Tibial artery (tissue), 4 donors: ENCODE results near the gene IRF2.

Experiments used
- DNase-seq, 2 donors: peaks; one replicate each; pipeline ENCODE4 v3.0.0-alpha.2; 2019
- H3K27ac ChIP-seq, 2 donors: fragments of 200-600 bp; sonication (generic) in 1 of 2; 1 replicate in 1 of 2; 2 replicates in 1 of 2; pipeline ENCODE4 v1.5.1; 2018 to 2019; ENCODE audit warnings: mild to moderate bottlenecking in 1 of 2
- H3K27me3 ChIP-seq, 2 donors: fragments of 200-600 bp; sonication (generic) in 1 of 2; one replicate each; pipeline versions ENCODE4 v1.5.1 to v1.6.0; 2016 to 2019
- H3K36me3 ChIP-seq, 3 donors: fragments of 200-600 bp; sonication (generic) in 2 of 3; one replicate each; pipeline ENCODE4 v1.5.1; 2016 to 2019; ENCODE audit warnings: mild to moderate bottlenecking in 2 of 3
- H3K4me1 ChIP-seq, 4 donors: fragments of 200-600 bp; sonication (generic) in 2 of 4; 1 replicate in 3 of 4; 2 replicates in 1 of 4; pipeline ENCODE4 v1.5.1; 2016 to 2019
- H3K4me3 ChIP-seq, 2 donors: fragments of 200-600 bp; sonication (generic) in 1 of 2; 1 replicate in 1 of 2; 2 replicates in 1 of 2; pipeline ENCODE4 v1.5.1; 2018 to 2019; ENCODE audit warnings: mild to moderate bottlenecking in 2 of 2
- H3K9me3 ChIP-seq, 3 donors: fragments of 200-600 bp; sonication (generic) in 1 of 3; one replicate each; pipeline ENCODE4 v1.5.1; 2016 to 2019
- CTCF ChIP-seq, 2 experiments: fragments of 200-600 bp in 1 of 2; fragments of 450-650 bp in 1 of 2; IDR thresholded peaks; one replicate each; pipeline ENCODE4 v1.5.1; 2017 to 2019; ENCODE audit warnings: antibody characterized with exemption in 2 of 2, mild to moderate bottlenecking in 1 of 2, moderate library complexity in 1 of 2
- intact Hi-C: fragments of 100-400 bp; cut with DNase I; formaldehyde crosslinking; loops from one replicate; pipeline ENCODE4 v1.15.0; 2023; ENCODE audit warnings: low total_unique reads

Gene IRF2

GRCh38 chr4:184400891-184401290, 73.5 kb downstream of the IRF2 start:
- no peak for TF ChIP-seq CTCF (IDR thresholded peaks at IDR 0.05)
- peaks cover 36 to 64% (median 47%) of the 10 kb centered on the region in 3 donors for H3K36me3 ChIP-seq
- intact Hi-C loops = no loop called here

GRCh38 chr4:184400375-184400870, 73.9 kb downstream of the IRF2 start:
- intact Hi-C loops = no loop called here
- Histone ChIP-seq H3K27me3 (no peaks in the 10 kb centered on the region), H3K36me3 (peaks cover 36 to 64% (median 42%) of the 10 kb centered on the region in 3 donors), H3K27ac (peak overlapping the region; percentile 46 to 62), H3K4me1 (peaks cover 0 to 51% (median 5%) of the 10 kb centered on the region in 4 donors), H3K4me3 (no peak overlapping the region), H3K9me3 (no peaks in the 10 kb centered on the region)
- DNase-seq = peak in 1 of 2 donors; percentile 62
- TF ChIP-seq CTCF (IDR thresholded peaks at IDR 0.05) = peak; percentile 15 to 25

More at GRCh38 chr4:184400891-184401290, 73.5 kb downstream of the IRF2 start:
- DNase-seq = no peak
- peaks cover 0 to 47% (median 4%) of the 10 kb centered on the region in 4 donors for H3K4me1 ChIP-seq
- no peak overlapping the region for H3K4me3 ChIP-seq
- H3K9me3 ChIP-seq = no peaks in the 10 kb centered on the region
- H3K27me3 ChIP-seq = no peaks in the 10 kb centered on the region
- peak overlapping the region; percentile 46 to 62 for H3K27ac ChIP-seq

- no peak overlapping the region for H3K4me3 ChIP-seq
Observed at GRCh38 chr4:184399512-184399908, 74.8 kb downstream of the IRF2 start.

GRCh38 chr4:184398741-184399511, 75.4 kb downstream of the IRF2 start:
- Histone ChIP-seq H3K27ac (peak overlapping the region; percentile 10 to 62), H3K4me1 (peaks cover 0 to 52% (median 5%) of the 10 kb centered on the region in 4 donors), H3K4me3 (no peak overlapping the region), H3K36me3 (peaks cover 30 to 68% (median 33%) of the 10 kb centered on the region in 3 donors), H3K27me3 (no peaks in the 10 kb centered on the region), H3K9me3 (no peaks in the 10 kb centered on the region)
- no peak for TF ChIP-seq CTCF (IDR thresholded peaks at IDR 0.05)
- intact Hi-C loops = no loop called here
- DNase-seq = no peak

More at GRCh38 chr4:184399512-184399908, 74.8 kb downstream of the IRF2 start:
- Histone ChIP-seq H3K36me3 (peaks cover 29 to 63% (median 33%) of the 10 kb centered on the region in 3 donors), H3K4me1 (peaks cover 0 to 52% (median 5%) of the 10 kb centered on the region in 4 donors), H3K27me3 (no peaks in the 10 kb centered on the region), H3K9me3 (no peaks in the 10 kb centered on the region), H3K27ac (peak overlapping the region; percentile 10 to 62)
- no peak for DNase-seq
- intact Hi-C loops = no loop called here
- no peak for TF ChIP-seq CTCF (IDR thresholded peaks at IDR 0.05)

GRCh38 chr4:184397516-184398163, 76.7 kb downstream of the IRF2 start:
- TF ChIP-seq CTCF (IDR thresholded peaks at IDR 0.05) = no peak
- Histone ChIP-seq H3K9me3 (no peaks in the 10 kb centered on the region), H3K4me3 (no peak overlapping the region), H3K27me3 (no peaks in the 10 kb centered on the region), H3K27ac (no peak overlapping the region), H3K36me3 (peaks cover 39 to 71% (median 42%) of the 10 kb centered on the region in 3 donors), H3K4me1 (peaks cover 0 to 52% (median 5%) of the 10 kb centered on the region in 4 donors)
- no peak for DNase-seq
- intact Hi-C loops = no loop called here
